AG04450 (cell line): ENCODE results near the gene C1orf105. TPM values are rescaled to one million over a fixed set of nuclear protein-coding genes. Genes with fewer than 3 reads are reported as not detected.
A peak's percentile ranks its signal among the peaks of the same experiment; 100 is the strongest.
"Not testable (repeated sequence)": the region's sequence is repeated elsewhere in the genome, so short reads cannot be mapped to it uniquely, and the experiment has no call there.

Experiments
- CTCF ChIA-PET: fragments of 300-600, 350-600 bp; formaldehyde crosslinking; extraction: SDS; loops from one replicate; lab custom pipeline; 2022; ENCODE audit warnings: antibody characterized with exemption, inconsistent platforms; lab: Charles Lee
- POLR2A ChIA-PET: fragments of 350-600 bp; formaldehyde crosslinking; extraction: SDS; loops from one replicate; lab custom pipeline; 2021; ENCODE audit warnings: antibody characterized with exemption, inconsistent platforms; lab: Yijun Ruan, JAX
- DNase-seq: peaks from one replicate; pipeline ENCODE4 v3.0.0-alpha.2; 2011; ENCODE audit warnings: low read depth, low spot score
- H3K27ac ChIP-seq: one replicate; pipeline ENCODE4 v1.5.1; 2012; ENCODE audit warnings: low read depth, low read length, control low read depth
- H3K27me3 ChIP-seq: one replicate; pipeline ENCODE4 v1.6.0; 2012; ENCODE audit warnings: low read length; ENCODE audit not compliant: control insufficient read depth, insufficient read depth
- H3K4me3 ChIP-seq: 2 replicates; pipeline ENCODE4 v1.5.1; 2011; ENCODE audit warnings: mild to moderate bottlenecking, low read depth, low read length, control low read depth
- H3K9me3 ChIP-seq: 2 replicates; pipeline ENCODE4 v1.5.1; 2012; ENCODE audit warnings: low read length; ENCODE audit not compliant: control insufficient read depth, insufficient read depth
- CTCF ChIP-seq: IDR thresholded peaks from 2 replicates; pipeline ENCODE4 v1.5.1; 2011; ENCODE audit warnings: low read depth, low read length, control low read depth, inconsistent platforms
- polyA plus RNA-seq: library from polyadenylated mRNA; depleted of rRNA; stranded (reverse); fragments of >200 nt; gene quantifications from 2 replicates; pipeline ENCODE4 v1.2.3, GENCODE V29; 2011

The C1orf105 gene
- polyA plus RNA-seq, 1 experiment = not detected

GRCh38 chr1:172431721-172432192 lies 11.3 kb downstream of the C1orf105 start:
- ChIA-PET CTCF (interaction anchor here (1.6 to 6.1 kb wide), 3 partner anchors 12 to 446 kb away, joined by 4 to 58 read pairs (median 7); partner anchors contain the start of gene PIGC), POLR2A (no interaction called here)
- no peak for TF ChIP-seq CTCF
- no peaks in the 10 kb centered on the region for H3K27me3 ChIP-seq
- H3K4me3 ChIP-seq = no peak overlapping the region
- H3K9me3 ChIP-seq = no peaks in the 10 kb centered on the region
- no peak overlapping the region for H3K27ac ChIP-seq
- DNase-seq = no peak

- H3K27ac ChIP-seq, H3K27me3 ChIP-seq, DNase-seq, POLR2A ChIA-PET, CTCF ChIA-PET, H3K4me3 ChIP-seq, H3K9me3 ChIP-seq: not testable (repeated sequence)
These were observed 16.7 kb downstream of the C1orf105 start for GRCh38 chr1:172437183-172437582.

GRCh38 chr1:172442404-172442803 lies 21.9 kb downstream of the C1orf105 start:
- no peak overlapping the region for H3K4me3 ChIP-seq
- CTCF ChIA-PET = interaction anchor here (1.2 to 1.6 kb wide), 2 partner anchors 13 to 440 kb away, joined by 3 to 32 read pairs; no protein-coding TSS in a partner anchor
- H3K27ac ChIP-seq = no peak overlapping the region
- POLR2A ChIA-PET = no interaction called here
- H3K9me3 ChIP-seq = peaks cover 3% of the 10 kb centered on the region; the same call in 1 of the 2 replicates
- peaks cover 2% of the 10 kb centered on the region for H3K27me3 ChIP-seq
- TF ChIP-seq CTCF = no peak
- DNase-seq = no peak

- Histone ChIP-seq H3K9me3 (peaks cover 3% of the 10 kb centered on the region; the same call in 1 of the 2 replicates), H3K4me3 (peak overlapping the region; percentile 90), H3K27me3 (peaks cover 2% of the 10 kb centered on the region), H3K27ac (no peak overlapping the region)
- no peak for DNase-seq
- TF ChIP-seq CTCF = no peak
- CTCF ChIA-PET = interaction anchor here (0.5 to 2.2 kb wide), 11 partner anchors 12 to 630 kb away, joined by 3 to 32 read pairs (median 4); no protein-coding TSS in a partner anchor
- POLR2A ChIA-PET = interaction anchor here (0.8 kb wide), 1 partner anchor 84 kb away, joined by 5 read pairs; no protein-coding TSS in a partner anchor
These were observed 22.5 kb downstream of the C1orf105 start for GRCh38 chr1:172442843-172443565.

- POLR2A ChIA-PET = interaction anchor here (0.5 to 0.8 kb wide), 2 partner anchors 85 to 121 kb away, joined by 4 to 5 read pairs; no protein-coding TSS in a partner anchor
- CTCF ChIA-PET = interaction anchor here (0.5 to 2.2 kb wide), 21 partner anchors 11 to 640 kb away, joined by 3 to 32 read pairs (median 4); no protein-coding TSS in a partner anchor
- Histone ChIP-seq H3K9me3 (peaks cover 3% of the 10 kb centered on the region; the same call in 1 of the 2 replicates), H3K27ac (peak within 1 kb of the TSS; percentile 75), H3K4me3 (peak within 1 kb of the TSS; percentile 90), H3K27me3 (peaks cover 2% of the 10 kb centered on the region)
- DNase-seq = peak; percentile 60
- peak; percentile 87 for TF ChIP-seq CTCF
These were observed 23.4 kb downstream of the C1orf105 start, which contains the start of gene PIGC for GRCh38 chr1:172443666-172444453. PIGC (minus strand) TSS chr1:172444069; CDS start chr1:172442622, 1,447 bp downstream.
